Endothelial cell of umbilical vein (primary cell): ENCODE data around the gene LDLRAD4. TPM values are rescaled to one million over a fixed set of nuclear protein-coding genes. Genes with fewer than 3 reads are reported as not detected.

Source experiments
- BruUV-seq: library from RNA; stranded (reverse); fragments of 400-500 nt; replicated peaks from 2 replicates; lab custom pipeline; 2021; lab: Mats Ljungman, UMichigan
- CTCF ChIA-PET: fragments of 300-600, 350-600 bp; sonication (Branson Sonifier 250); formaldehyde crosslinking; loops from one replicate; lab custom pipeline; 2021; ENCODE audit warnings: antibody characterized with exemption, inconsistent platforms; lab: Charles Lee
- POLR2A ChIA-PET: fragments of 300-600, 350-600 bp; sonication (Branson Sonifier 250); formaldehyde crosslinking; loops from one replicate; lab custom pipeline; 2021; ENCODE audit warnings: antibody characterized with exemption, inconsistent platforms; lab: Charles Lee
- DNase-seq: peaks from one replicate; pipeline ENCODE4 v3.0.0-alpha.2; 2011; ENCODE audit warnings: low read depth, low spot score
- FAIRE-seq: peaks from 2 replicates; lab custom pipeline; 2011; peaks lifted over from hg19 to GRCh38; lab: Jason Lieb, UNC
- H2AFZ ChIP-seq: 2 replicates; pipeline ENCODE4 v1.6.0; 2012; ENCODE audit warnings: low read depth, low read length, control low read depth, inconsistent platforms
- H3K27ac ChIP-seq: 2 replicates; pipeline ENCODE4 v1.5.1; 2011; ENCODE audit warnings: low read depth, mild to moderate bottlenecking, control low read depth, low read length, moderate library complexity; ENCODE audit not compliant: insufficient read depth
- H3K27me3 ChIP-seq, 2 experiments: 2 replicates each; pipeline versions ENCODE4 v1.6.0 to v1.6.1; 2011; ENCODE audit warnings: low read length in 2 of 2, mixed read lengths in 1 of 2; ENCODE audit not compliant: control insufficient read depth in 2 of 2, insufficient read depth in 2 of 2
- H3K36me3 ChIP-seq, 2 experiments: 2 replicates in 1 of 2; 3 replicates in 1 of 2; pipeline ENCODE4 v1.5.1; 2011; ENCODE audit warnings: low read length in 2 of 2, mild to moderate bottlenecking in 1 of 2, moderate library complexity in 1 of 2; ENCODE audit not compliant: control insufficient read depth in 2 of 2, insufficient read depth in 2 of 2; ENCODE audit errors: extremely low read depth in 1 of 2
- H3K4me1 ChIP-seq: 3 replicates; pipeline ENCODE4 v1.5.1; 2011; ENCODE audit warnings: mild to moderate bottlenecking, low read length; ENCODE audit not compliant: control insufficient read depth, insufficient read depth; ENCODE audit errors: extremely low read depth
- H3K4me2 ChIP-seq: 2 replicates; pipeline ENCODE4 v1.6.1; 2011; ENCODE audit warnings: low read length, control low read depth, mixed read lengths; ENCODE audit not compliant: insufficient read depth
- H3K4me3 ChIP-seq, 3 experiments: fragments of 200-600 bp in 1 of 3; sonication (generic), shearing (Covaris generic) in 1 of 3; replicated peaks in 1 of 3; 2 replicates each; pipeline ENCODE4 v1.5.1; 2011 to 2016; ENCODE audit warnings: control low read depth in 3 of 3, low read length in 3 of 3, mild to moderate bottlenecking in 2 of 3, inconsistent platforms in 1 of 3, low read depth in 1 of 3, moderate library complexity in 1 of 3; ENCODE audit not compliant: insufficient read depth in 1 of 3
- H3K79me2 ChIP-seq: 2 replicates; pipeline ENCODE4 v1.6.0; 2012; ENCODE audit warnings: low read length, inconsistent platforms; ENCODE audit not compliant: control insufficient read depth, insufficient read depth
- H3K9ac ChIP-seq: replicated peaks from 2 replicates; pipeline ENCODE3; 2011; ENCODE audit warnings: low read length, control low read depth; ENCODE audit not compliant: insufficient read depth; ENCODE audit errors: extremely low read depth
- H3K9me1 ChIP-seq: replicated peaks from 3 replicates; pipeline ENCODE4 v1.6.0; 2011; ENCODE audit warnings: mild to moderate bottlenecking, low read length; ENCODE audit not compliant: control insufficient read depth, insufficient read depth; ENCODE audit errors: extremely low read depth
- H3K9me3 ChIP-seq: replicated peaks from 2 replicates; pipeline ENCODE4 v1.5.1; 2012; ENCODE audit warnings: low read length, inconsistent platforms; ENCODE audit not compliant: control insufficient read depth, insufficient read depth
- H4K20me1 ChIP-seq: replicated peaks from 2 replicates; pipeline ENCODE3; 2011; ENCODE audit warnings: mild to moderate bottlenecking, low read length; ENCODE audit not compliant: control insufficient read depth, insufficient read depth; ENCODE audit errors: extremely low read depth
- EZH2 ChIP-seq: IDR thresholded peaks from 2 replicates; pipeline ENCODE4 v1.6.1; 2012; ENCODE audit warnings: borderline replicate concordance, low read depth, mild to moderate bottlenecking, moderate library complexity, low read length, inconsistent platforms; ENCODE audit not compliant: severe bottlenecking
- FOS ChIP-seq: IDR thresholded peaks from 2 replicates; pipeline ENCODE4 v1.6.1; 2011; ENCODE audit warnings: mild to moderate bottlenecking, low read length, moderate library complexity, borderline replicate concordance; ENCODE audit not compliant: insufficient read depth
- GATA2 ChIP-seq: IDR thresholded peaks from 2 replicates; pipeline ENCODE4 v1.7.0; 2011; ENCODE audit warnings: low read depth, mild to moderate bottlenecking, moderate library complexity, mixed read lengths, low read length; ENCODE audit not compliant: insufficient read length, insufficient read depth
- JUN ChIP-seq: IDR thresholded peaks from 2 replicates; pipeline ENCODE4 v1.6.1; 2011; ENCODE audit warnings: borderline replicate concordance, low read depth; ENCODE audit not compliant: insufficient read length, insufficient read depth
- MYC ChIP-seq: IDR thresholded peaks from one replicate; pipeline ENCODE4 v1.6.1; 2011; ENCODE audit warnings: mild to moderate bottlenecking, low read depth, low read length
- POLR2A ChIP-seq: IDR thresholded peaks from 2 replicates; pipeline ENCODE4 v1.6.1; 2012; ENCODE audit warnings: low read depth, mild to moderate bottlenecking, control low read depth, low read length
- POLR2AphosphoS5 ChIP-seq: IDR thresholded peaks from 2 replicates; pipeline ENCODE4 v1.6.1; 2012; ENCODE audit warnings: low read depth, mild to moderate bottlenecking, control low read depth, low read length, moderate library complexity; ENCODE audit not compliant: insufficient read depth
- dilution Hi-C: fragments of 300-500 bp; cut with MboI; formaldehyde crosslinking; loops from one replicate; pipeline ENCODE4 v1.15.0; 2019; ENCODE audit warnings: low sequenced_read_pairs; ENCODE audit not compliant: extremely low pct_ligation_motif_present
- intact Hi-C: fragments of 100-400 bp; cut with micrococcal nuclease; formaldehyde crosslinking; loops from one replicate; pipeline ENCODE4 v1.10.0; 2022
- polyA plus RNA-seq, 4 experiments: library from polyadenylated mRNA; depleted of rRNA in 3 of 4; stranded (reverse) in 3 of 4; unstranded in 1 of 4; fragments of >200 nt; gene quantifications; 2 replicates each; pipeline versions ENCODE4 v1.2.1 to v1.2.3, GENCODE V29; 2011 to 2012; ENCODE audit warnings: missing spikeins in 1 of 4
- total RNA-seq: library from RNA; stranded (reverse); gene quantifications from 2 replicates; pipeline ENCODE4 v1.2.3, GENCODE V29; 2021
- TF ChIP-seq, protein P1 (sequence below): IDR thresholded peaks from 2 replicates; pipeline ENCODE4 v1.6.1; 2011; ENCODE audit not compliant: insufficient read depth, insufficient read length
- TF ChIP-seq, protein P2 (sequence below), 2 donors: IDR thresholded peaks; 1 replicate in 1 of 2; 2 replicates in 1 of 2; pipeline ENCODE4 v1.5.1; 2011; ENCODE audit warnings: low read length in 2 of 2, mild to moderate bottlenecking in 2 of 2, moderate library complexity in 2 of 2, control low read depth in 1 of 2, inconsistent platforms in 1 of 2, low read depth in 1 of 2; ENCODE audit not compliant: insufficient read depth in 1 of 2; ENCODE audit errors: extremely low read depth in 1 of 2

LDLRAD4 gene
- total and polyA plus RNA-seq, 2 donors (not counting 3 experiments of a cell fraction or from before 2014, with no cell fraction given), result 5.2 to 6.5 TPM

DNA sequence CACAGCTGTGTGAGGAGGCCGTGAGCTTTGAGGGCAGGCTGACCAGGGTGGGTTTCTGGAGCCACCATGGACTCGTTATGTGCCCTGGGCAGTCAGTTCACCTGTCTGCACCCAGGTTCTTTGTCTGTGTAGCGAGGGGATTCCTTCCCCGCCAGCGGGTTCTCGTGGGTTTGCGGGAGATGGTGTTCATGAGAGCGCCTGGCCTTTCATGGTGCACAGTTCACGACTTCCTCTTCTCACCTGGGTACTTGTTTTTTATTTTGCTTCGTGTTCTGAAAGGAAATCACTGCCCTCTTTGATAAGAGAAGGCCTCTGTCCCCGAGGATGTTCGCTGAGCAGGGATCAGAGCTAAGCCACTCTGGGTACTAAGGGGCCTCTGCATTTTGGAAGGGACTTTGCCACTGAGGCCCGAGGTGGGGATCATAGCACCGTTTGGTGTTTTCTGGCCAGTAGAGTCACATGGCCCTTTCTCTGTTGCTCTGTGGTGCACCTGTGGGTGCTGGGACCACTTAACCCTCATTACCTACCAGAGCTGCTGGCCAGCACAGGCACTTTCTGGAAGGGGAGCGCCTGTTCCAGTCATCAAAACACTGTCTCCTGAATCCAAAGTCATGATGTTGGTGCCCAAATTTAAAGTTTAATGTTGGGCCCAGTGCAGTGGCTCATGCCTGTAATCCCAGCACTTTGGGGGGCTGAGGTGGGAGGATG, 78.5 kb downstream of the LDLRAD4 start:
- TF ChIP-seq, protein P1, sequence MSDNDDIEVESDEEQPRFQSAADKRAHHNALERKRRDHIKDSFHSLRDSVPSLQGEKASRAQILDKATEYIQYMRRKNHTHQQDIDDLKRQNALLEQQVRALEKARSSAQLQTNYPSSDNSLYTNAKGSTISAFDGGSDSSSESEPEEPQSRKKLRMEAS, result no peak
- no peak for TF ChIP-seq POLR2AphosphoS5
- TF ChIP-seq JUN, result no peak
- no peak for TF ChIP-seq FOS
- TF ChIP-seq, protein P2, sequence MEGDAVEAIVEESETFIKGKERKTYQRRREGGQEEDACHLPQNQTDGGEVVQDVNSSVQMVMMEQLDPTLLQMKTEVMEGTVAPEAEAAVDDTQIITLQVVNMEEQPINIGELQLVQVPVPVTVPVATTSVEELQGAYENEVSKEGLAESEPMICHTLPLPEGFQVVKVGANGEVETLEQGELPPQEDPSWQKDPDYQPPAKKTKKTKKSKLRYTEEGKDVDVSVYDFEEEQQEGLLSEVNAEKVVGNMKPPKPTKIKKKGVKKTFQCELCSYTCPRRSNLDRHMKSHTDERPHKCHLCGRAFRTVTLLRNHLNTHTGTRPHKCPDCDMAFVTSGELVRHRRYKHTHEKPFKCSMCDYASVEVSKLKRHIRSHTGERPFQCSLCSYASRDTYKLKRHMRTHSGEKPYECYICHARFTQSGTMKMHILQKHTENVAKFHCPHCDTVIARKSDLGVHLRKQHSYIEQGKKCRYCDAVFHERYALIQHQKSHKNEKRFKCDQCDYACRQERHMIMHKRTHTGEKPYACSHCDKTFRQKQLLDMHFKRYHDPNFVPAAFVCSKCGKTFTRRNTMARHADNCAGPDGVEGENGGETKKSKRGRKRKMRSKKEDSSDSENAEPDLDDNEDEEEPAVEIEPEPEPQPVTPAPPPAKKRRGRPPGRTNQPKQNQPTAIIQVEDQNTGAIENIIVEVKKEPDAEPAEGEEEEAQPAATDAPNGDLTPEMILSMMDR (IDR thresholded peaks at IDR 0.05; ENCODE audit: extremely low read depth in 1 of 2, insufficient read depth in 1 of 2, low read depth in 1 of 2, low read length in 2 of 2), result no peak
- TF ChIP-seq MYC, result no peak
- TF ChIP-seq GATA2, result no peak
- no peak for TF ChIP-seq EZH2
- TF ChIP-seq POLR2A, result no peak
- Histone ChIP-seq H3K27ac (no peak overlapping the region), H3K4me2 (no peak overlapping the region), H3K4me1 (no peaks in the 10 kb centered on the region), H3K9ac (no peak overlapping the region), H3K9me3 (no peaks in the 10 kb centered on the region), H3K79me2 (no peaks in the 10 kb centered on the region), H3K36me3 (no peaks in the 10 kb centered on the region), H4K20me1 (no peaks in the 10 kb centered on the region), H2AFZ (no peak overlapping the region), H3K9me1 (no peaks in the 10 kb centered on the region), H3K27me3 (peaks cover 1 to 2% of the 10 kb centered on the region in 2 experiments), H3K4me3 (no peak overlapping the region)
- intact Hi-C loops, result no loop called here
- POLR2A ChIA-PET, result interaction anchor here (0.6 kb wide), 1 partner anchor 13 kb away, joined by 5 read pairs; no protein-coding TSS in a partner anchor
- dilution Hi-C loops, result no loop called here
- CTCF ChIA-PET, result interaction anchor here (1.5 to 1.9 kb wide), 2 partner anchors 17 to 234 kb away, joined by 3 to 4 read pairs; no protein-coding TSS in a partner anchor
- DNase-seq (no peak), FAIRE-seq (no peak)
- BruUV-seq, result no TSS peak
